ENCODE measurements around the gene PFDN1.
A peak's percentile ranks its signal among the peaks of the same experiment; 100 is the strongest.

The PFDN1 gene

GRCh38 chr5:140258016-140258415, 44.9 kb downstream of the PFDN1 start:
- no peak for DNase-seq

GRCh38 chr5:140256726-140257125, 46.2 kb downstream of the PFDN1 start:
- DNase-seq, result no peak

GRCh38 chr5:140255460-140256157, 47.3 kb downstream of the PFDN1 start:
- no peak for DNase-seq

GRCh38 chr5:140253985-140254384, 48.9 kb downstream of the PFDN1 start:
- peak; percentile 77 for DNase-seq

GRCh38 chr5:140252470-140253126, 50.3 kb downstream of the PFDN1 start:
- DNase-seq, result no peak

DNA sequence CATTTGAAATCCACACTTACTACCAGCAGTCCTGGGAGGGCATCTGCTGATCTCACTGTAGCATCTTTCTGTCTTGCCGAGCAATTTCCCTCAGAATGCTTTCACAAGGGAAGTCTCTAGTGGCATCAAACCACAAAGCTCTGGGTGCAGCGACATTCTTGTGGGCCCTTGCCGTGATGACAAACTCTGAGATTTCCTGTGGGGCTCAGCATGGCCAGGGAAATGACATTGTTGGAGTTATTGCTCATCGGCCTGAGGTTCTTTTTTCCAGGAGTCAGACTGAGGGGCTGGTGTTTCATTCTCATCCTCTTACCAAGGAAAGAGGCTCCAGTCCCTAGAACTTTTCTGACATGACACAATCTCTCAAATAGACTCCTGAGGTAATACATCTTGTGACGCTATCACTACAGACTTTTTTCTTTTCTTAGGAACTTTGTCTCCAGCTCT, 51.4 kb downstream of the PFDN1 start:
- DNase-seq, result peak; percentile 97

GRCh38 chr5:140250386-140250785, 52.5 kb downstream of the PFDN1 start:
- DNase-seq, result no peak

- DNase-seq, result no peak
Observed at GRCh38 chr5:140249536-140249935, 53.4 kb downstream of the PFDN1 start.

- DNase-seq, result no peak
Observed at GRCh38 chr5:140248414-140248813, 54.5 kb downstream of the PFDN1 start.

DNA sequence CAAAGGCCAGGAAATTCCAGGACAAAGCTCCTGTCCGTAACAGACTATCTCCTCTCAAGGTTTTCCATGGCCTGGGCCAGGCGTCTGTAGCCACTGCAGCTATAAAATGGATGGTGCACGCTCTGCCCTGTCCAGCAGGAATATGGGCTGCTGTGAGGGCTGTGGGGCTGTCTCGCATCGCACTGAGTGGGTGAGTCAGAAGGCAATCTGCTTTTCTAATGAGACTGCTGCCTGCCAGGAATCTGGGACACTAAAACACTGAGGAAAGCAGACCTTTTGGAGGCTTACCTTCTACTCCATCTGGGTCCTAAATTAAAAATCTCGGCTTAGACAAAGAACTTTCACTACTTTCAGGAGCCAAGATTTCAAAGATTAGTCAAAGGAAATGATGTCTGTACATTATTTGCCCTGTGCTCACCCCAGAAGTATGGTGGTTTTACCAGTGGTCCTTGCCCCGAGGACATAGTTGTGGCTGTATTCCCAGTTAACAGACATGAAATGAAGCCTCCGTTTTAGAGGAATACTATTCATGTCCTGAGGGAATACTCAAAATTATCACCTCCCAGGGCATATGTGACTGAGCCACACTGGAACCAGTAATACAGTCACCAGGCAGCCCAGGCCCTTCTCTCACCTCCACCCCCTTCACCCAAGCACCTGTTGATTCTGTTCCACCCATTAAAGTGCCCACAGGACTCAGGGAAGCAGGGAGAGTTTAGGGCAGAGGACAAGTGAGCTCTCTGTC, 56.4 kb downstream of the PFDN1 start:
- DNase-seq, result no peak

DNA sequence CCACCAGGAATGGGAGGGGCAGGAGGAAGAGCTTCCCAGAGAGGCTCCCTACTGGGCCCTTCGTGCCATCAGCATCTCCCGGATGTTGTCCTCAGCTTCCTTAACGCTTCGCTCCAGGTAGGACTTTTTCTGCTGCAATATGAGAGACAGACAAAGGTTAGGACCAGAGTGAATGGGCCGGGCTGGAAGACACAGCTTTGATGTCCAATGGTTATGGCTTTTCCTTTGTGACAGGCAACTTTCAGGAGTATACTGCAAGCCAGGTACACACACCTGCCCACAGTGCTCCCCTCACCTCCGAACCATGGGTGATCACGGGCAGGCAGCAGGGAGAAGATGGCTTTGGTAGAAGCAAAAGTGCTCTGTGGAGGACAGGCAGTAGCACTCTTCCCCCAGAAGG, 57.0 kb downstream of the PFDN1 start:
- no peak for DNase-seq

GRCh38 chr5:140245341-140245740, 57.6 kb downstream of the PFDN1 start:
- peak; percentile 41 for DNase-seq

- peak; percentile 93 for DNase-seq
Observed at GRCh38 chr5:140244525-140245025, 58.3 kb downstream of the PFDN1 start.

DNA sequence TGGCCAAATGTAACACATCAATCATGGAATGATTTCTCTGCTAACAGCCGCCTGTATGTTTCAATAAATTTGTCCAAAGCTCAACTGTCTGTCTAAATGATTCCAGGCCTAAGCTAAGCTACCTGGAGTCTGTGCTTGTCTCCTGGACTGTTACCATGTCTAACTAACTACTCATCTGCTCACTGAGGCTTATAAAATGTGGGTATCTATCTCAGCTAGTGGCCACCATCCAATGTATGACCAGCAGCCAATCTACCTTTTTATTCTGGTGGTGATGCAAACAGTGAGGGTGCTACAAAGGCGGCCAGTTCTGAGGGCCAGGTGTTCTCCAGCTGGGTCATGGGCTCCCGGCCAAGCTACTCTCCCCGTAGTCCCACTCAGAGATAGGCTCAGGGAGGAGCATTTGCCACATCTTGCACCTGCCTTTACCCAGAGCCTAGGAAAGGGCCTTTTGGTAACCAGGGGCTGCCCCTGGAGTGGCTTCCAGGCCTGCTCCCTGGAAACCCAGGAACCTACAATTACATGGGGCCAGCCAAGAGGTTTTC, 59.1 kb downstream of the PFDN1 start:
- no peak for DNase-seq

- DNase-seq, result no peak
Observed at GRCh38 chr5:140242890-140243585, 59.9 kb downstream of the PFDN1 start.

- no peak for DNase-seq
Observed at GRCh38 chr5:140242099-140242498, 60.8 kb downstream of the PFDN1 start.

DNA sequence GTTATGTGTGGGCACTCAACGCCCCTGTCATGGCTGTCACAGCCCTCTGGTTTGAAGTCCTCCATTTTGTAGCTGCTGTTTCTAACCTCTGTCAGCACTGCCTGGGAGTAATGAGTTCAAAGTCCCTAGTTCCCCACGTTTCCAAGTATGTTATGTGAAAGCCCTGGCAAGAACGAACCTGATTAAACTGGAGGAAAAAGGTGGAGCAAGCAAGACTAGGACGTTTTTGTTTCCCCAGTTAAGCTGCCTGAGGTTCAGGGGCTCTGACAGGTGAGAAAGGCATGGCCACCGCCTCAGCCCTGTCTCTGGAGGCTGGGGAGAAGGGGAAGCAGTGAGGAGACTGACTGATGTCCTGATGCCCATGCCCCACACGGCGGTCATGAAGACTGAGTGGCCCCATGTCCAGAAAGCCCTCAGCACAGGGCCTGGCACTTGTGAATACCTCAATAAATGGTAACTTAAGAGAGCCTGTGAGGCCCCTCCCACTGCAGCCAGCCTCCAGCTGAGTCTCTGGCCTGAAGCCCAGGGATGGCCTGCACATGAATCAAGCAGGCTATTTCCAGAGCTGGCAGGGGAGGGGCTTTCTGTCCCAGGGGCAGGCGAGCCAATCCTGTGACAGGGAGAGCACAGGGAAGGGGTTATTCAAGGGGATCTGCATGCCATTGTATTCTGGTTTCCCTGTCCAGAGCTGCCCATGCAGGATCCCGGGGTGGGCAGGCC, 61.8 kb downstream of the PFDN1 start:
- no peak for DNase-seq

DNA sequence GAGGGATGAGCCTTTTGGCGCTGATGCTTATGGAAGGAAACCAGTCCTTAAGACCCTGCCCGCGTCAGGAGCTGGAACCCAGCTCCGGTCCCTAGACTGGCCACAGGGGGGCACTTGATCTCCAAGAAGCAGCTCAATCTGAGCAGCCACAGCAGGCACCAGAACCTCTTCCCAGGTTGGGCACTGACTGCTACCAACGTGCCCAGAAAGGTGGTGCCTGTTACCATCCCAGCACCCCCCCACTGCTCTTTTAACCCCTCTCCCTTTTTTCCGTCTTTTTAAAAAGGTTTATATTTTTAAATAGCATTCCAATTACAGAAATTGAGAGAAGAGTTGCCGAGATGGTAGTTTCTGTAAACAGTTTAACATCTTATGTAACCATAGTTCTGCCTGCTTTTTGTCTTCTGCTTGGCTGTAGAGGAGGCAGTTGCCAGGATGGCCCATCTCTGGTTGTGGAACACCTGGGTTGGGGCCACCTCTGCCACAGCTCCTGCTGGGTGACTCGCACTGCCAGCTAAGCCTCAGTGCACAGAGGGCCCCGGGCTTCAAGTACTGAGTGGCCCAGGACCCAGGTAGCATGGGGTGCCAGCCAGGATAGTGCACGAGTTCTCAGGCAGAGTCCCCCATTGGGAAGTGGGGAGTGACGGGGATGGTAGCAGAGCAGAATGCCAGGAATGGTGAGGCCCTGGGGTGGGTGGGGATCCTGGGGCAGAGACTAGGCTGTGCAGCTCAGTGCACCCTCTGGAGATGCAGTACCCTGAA, 62.8 kb downstream of the PFDN1 start:
- DNase-seq, result peak; percentile 69

DNA sequence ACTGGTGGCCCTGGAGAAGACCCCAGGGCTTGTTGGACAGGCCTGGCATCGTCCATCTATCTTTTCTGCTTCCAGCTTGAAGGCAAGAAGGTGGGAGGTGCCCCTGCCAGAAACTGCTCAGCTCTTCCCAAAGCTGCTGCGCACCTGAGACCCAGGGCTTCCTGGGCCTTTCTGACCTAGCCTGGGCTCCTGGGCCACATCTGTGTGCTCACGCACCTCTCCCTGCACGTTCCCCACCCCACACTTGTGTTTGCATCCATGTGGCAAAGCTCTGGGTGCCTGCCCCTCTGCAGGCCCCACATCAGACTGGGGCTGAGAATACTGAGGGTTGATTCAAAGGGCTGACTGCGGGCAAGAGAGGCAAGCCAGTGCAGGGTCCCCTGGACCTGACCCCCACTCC, 63.4 kb downstream of the PFDN1 start:
- no peak for DNase-seq

DNA sequence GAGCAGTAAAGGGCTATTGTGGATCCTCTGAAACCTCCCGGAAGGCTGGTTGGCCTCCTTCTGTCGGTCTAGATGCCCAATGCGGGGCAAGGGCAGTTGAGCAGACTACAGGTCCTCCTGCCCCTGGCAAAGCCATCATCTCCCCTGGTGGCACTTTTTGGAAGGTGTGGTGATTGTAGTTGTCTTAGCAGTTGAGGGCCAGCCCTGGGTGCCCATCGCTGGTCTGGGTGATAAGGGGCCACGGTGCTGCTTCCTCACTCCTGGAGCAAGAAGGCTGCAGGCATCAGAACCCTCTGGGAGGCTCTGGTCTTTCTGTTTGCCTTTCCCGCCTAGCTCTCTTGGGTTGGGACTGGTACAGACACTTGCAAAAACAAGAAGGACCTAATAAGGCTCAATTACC, 64.1 kb downstream of the PFDN1 start:
- no peak for DNase-seq

DNA sequence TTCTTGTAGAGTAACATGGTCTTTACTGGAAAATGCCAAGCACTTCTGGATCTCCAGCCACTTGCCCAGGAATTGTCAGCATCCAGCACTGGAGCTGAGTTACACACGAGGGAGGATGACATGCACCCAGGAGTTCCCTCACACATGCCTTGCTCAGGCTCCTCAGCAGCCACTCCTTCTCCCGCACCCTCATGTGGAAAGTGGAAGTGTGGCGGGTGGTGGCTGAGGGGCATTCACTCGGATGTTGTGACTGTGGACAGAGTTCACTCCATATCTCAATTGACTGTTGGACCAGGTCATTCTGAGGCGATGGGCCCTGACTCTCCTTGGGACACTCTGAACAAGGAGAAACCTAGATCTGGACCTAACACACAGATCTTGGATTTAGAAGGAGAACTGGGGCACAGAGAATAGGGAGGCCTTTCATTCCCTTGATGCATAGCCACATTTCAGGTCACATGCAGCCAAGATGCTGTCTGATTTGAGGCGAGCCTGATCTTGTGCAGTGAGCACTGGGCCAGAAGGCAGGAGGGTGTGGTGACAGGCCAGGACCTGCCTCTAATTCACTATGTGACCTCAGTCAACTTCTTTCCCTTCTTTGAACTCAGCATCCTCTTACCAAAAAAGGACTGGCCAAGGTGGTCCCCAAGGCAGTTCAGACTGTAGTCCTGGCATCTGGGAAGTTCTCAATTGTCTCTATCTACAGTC, 65.9 kb downstream of the PFDN1 start:
- DNase-seq, result peak; percentile 53

Measured in suppressor macrophage treated with lipopolysaccharide for 4 hours (primary cell).